Astrocyte of the spinal cord (primary cell): ENCODE measurements around the gene PDS5B.
A peak's percentile ranks its signal among the peaks of the same experiment; 100 is the strongest.
"Not testable (repeated sequence)": the region's sequence is repeated elsewhere in the genome, so short reads cannot be mapped to it uniquely, and the experiment has no call there.

Source experiments
- DNase-seq: peaks from one replicate; pipeline ENCODE4 v3.0.0; 2011; ENCODE audit warnings: low read depth, low spot score
- H3K4me3 ChIP-seq: 2 replicates; pipeline ENCODE4 v1.5.1; 2011; ENCODE audit warnings: low read depth, mild to moderate bottlenecking, low read length, moderate library complexity
- CTCF ChIP-seq: IDR thresholded peaks from 2 replicates; pipeline ENCODE4 v1.5.1; 2012; ENCODE audit warnings: low read depth, mild to moderate bottlenecking, low read length, inconsistent platforms
- in situ Hi-C: cut with HindIII; loops from 2 replicates; pipeline ENCODE4 v1.10.0; 2017; ENCODE audit warnings: low sequenced_read_pairs

The PDS5B gene

GRCh38 chr13:32682130-32682529 lies 95.9 kb downstream of the PDS5B start:
- in situ Hi-C loops = no loop called here
- DNase-seq = no peak
- H3K4me3 ChIP-seq = no peak overlapping the region
- no peak for TF ChIP-seq CTCF

DNA sequence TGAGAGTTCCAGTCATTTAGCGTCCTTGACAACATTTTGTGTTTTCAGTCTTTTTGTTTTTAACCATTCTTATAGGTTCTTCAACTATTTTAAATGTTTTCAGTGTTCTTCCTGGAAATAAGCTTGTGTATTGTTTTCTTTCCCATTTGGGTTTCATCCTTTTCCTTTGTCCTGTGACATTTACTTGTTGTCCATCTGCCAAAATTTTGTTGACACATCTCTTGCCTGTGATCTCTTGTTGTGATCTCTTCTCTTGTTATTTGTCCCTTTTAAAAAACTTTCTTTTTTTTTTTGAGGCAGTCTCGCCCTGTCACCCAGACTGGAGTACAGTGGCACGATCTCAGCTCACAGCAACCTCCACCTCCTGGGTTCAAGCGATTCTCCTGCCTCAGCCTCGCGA lies 96.5 kb downstream of the PDS5B start:
- no peak overlapping the region for H3K4me3 ChIP-seq
- in situ Hi-C loops = no loop called here
- no peak for DNase-seq
- no peak for TF ChIP-seq CTCF

GRCh38 chr13:32687275-32687674 lies 101.0 kb downstream of the PDS5B start:
- no peak for DNase-seq

GRCh38 chr13:32695602-32696250 lies 109.5 kb downstream of the PDS5B start:
- no peak for TF ChIP-seq CTCF
- in situ Hi-C loops = no loop called here

More at GRCh38 chr13:32687275-32687674, 101.0 kb downstream of the PDS5B start:
- TF ChIP-seq CTCF = no peak
- no peak overlapping the region for H3K4me3 ChIP-seq
- in situ Hi-C loops = no loop called here

GRCh38 chr13:32707471-32707870 lies 121.2 kb downstream of the PDS5B start:
- no peak for DNase-seq
- no peak for TF ChIP-seq CTCF
- no peak overlapping the region for H3K4me3 ChIP-seq
- in situ Hi-C loops = no loop called here

More at GRCh38 chr13:32695602-32696250, 109.5 kb downstream of the PDS5B start:
- peak; percentile 14 for DNase-seq
- H3K4me3 ChIP-seq = no peak overlapping the region

- in situ Hi-C loops = no loop called here
- TF ChIP-seq CTCF = no peak
- DNase-seq = no peak
- H3K4me3 ChIP-seq = no peak overlapping the region
Measured at GRCh38 chr13:32713397-32713796, 127.1 kb downstream of the PDS5B start.

DNA sequence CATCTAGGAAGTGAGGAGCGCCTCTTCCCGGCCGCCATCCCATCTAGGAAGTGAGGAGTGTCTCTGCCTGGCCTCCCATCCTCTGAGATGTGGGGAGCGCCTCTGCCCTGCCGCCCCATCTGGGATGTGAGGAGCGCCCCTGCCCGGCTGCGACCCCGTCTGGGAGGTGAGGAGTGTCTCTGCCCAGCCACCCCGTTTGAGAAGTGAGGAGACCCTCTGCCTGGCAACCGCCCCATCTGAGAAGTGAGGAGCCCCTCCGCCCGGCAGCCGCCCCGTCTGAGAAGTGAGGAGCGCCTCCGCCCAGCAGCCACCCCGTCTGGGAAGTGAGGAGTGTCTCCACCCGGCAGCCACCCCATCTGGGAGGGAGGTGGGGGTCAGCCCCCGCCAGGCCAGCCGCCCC lies 129.9 kb downstream of the PDS5B start:
- DNase-seq, H3K4me3 ChIP-seq, in situ Hi-C loops: not testable (repeated sequence)
